OCI-LY1 (cell line): ENCODE data around the gene CLRN3.

ENCODE experiments used
- EZH2 ChIP-seq: fragments of 200-600 bp; sonication (generic), shearing (Covaris generic); IDR thresholded peaks from 2 replicates; pipeline ENCODE4 v1.8.0; 2017; ENCODE audit warnings: borderline replicate concordance, mixed run types, mild to moderate bottlenecking, antibody characterized with exemption, low read length, moderate library complexity, mixed read lengths
- TF ChIP-seq, protein P1 (sequence below): fragments of 200-600 bp; sonication (generic), shearing (Covaris generic); IDR thresholded peaks from 2 replicates; pipeline ENCODE4 v1.5.1; 2017; ENCODE audit warnings: mild to moderate bottlenecking, antibody characterized with exemption, low read length, moderate library complexity, mixed read lengths

- TF ChIP-seq, protein P1, sequence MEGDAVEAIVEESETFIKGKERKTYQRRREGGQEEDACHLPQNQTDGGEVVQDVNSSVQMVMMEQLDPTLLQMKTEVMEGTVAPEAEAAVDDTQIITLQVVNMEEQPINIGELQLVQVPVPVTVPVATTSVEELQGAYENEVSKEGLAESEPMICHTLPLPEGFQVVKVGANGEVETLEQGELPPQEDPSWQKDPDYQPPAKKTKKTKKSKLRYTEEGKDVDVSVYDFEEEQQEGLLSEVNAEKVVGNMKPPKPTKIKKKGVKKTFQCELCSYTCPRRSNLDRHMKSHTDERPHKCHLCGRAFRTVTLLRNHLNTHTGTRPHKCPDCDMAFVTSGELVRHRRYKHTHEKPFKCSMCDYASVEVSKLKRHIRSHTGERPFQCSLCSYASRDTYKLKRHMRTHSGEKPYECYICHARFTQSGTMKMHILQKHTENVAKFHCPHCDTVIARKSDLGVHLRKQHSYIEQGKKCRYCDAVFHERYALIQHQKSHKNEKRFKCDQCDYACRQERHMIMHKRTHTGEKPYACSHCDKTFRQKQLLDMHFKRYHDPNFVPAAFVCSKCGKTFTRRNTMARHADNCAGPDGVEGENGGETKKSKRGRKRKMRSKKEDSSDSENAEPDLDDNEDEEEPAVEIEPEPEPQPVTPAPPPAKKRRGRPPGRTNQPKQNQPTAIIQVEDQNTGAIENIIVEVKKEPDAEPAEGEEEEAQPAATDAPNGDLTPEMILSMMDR: no peak
- TF ChIP-seq EZH2: no peak
Measured at GRCh38 chr10:127905001-127905847, 12.5 kb upstream of the CLRN3 start.
